Fibroblast of lung (primary cell): ENCODE measurements around the gene DCUN1D1. TPM values are rescaled to one million over a fixed set of nuclear protein-coding genes. Genes with fewer than 3 reads are reported as not detected.

ENCODE experiments used
- DNase-seq, 2 donors: peaks; one replicate each; pipeline versions ENCODE4 v3.0.0 to v3.0.0-alpha.2; 2010; ENCODE audit warnings: low read depth in 2 of 2
- H2AFZ ChIP-seq: 2 replicates; pipeline ENCODE4 v1.5.1; 2012; ENCODE audit warnings: low read length, control low read depth, inconsistent platforms
- H3K27ac ChIP-seq: 2 replicates; pipeline ENCODE4 v1.5.1; 2011; ENCODE audit warnings: low read length, control low read depth; ENCODE audit not compliant: insufficient read depth
- H3K27me3 ChIP-seq: 2 replicates; pipeline ENCODE4 v1.5.1; 2011; ENCODE audit warnings: mild to moderate bottlenecking, low read length; ENCODE audit not compliant: control insufficient read depth, insufficient read depth
- H3K36me3 ChIP-seq: 2 replicates; pipeline ENCODE4 v1.5.1; 2011; ENCODE audit warnings: low read length; ENCODE audit not compliant: control insufficient read depth, insufficient read depth
- H3K4me1 ChIP-seq: 2 replicates; pipeline ENCODE4 v1.5.1; 2011; ENCODE audit warnings: low read length; ENCODE audit not compliant: control insufficient read depth, insufficient read depth; ENCODE audit errors: extremely low read depth
- H3K4me2 ChIP-seq: 2 replicates; pipeline ENCODE4 v1.5.1; 2011; ENCODE audit warnings: low read length, control low read depth; ENCODE audit not compliant: insufficient read depth; ENCODE audit errors: extremely low read depth
- H3K4me3 ChIP-seq, 4 experiments: fragments of 200-600 bp in 1 of 4; sonication (generic) in 1 of 4; replicated peaks in 1 of 4; 2 replicates each; pipeline ENCODE4 v1.5.1; 2011 to 2016; ENCODE audit warnings: low read length in 4 of 4, low read depth in 3 of 4, mild to moderate bottlenecking in 3 of 4, control low read depth in 2 of 4, inconsistent platforms in 1 of 4, mixed read lengths in 1 of 4; ENCODE audit not compliant: insufficient read depth in 1 of 4; ENCODE audit errors: control extremely low read depth in 1 of 4
- H3K79me2 ChIP-seq: 2 replicates; pipeline ENCODE4 v1.5.1; 2012; ENCODE audit warnings: mild to moderate bottlenecking, low read length, inconsistent platforms; ENCODE audit not compliant: control insufficient read depth, insufficient read depth
- H3K9ac ChIP-seq: 2 replicates; pipeline ENCODE4 v1.5.1; 2011; ENCODE audit warnings: mild to moderate bottlenecking, low read length, control low read depth; ENCODE audit not compliant: insufficient read depth
- H3K9me3 ChIP-seq: 2 replicates; pipeline ENCODE4 v1.5.1; 2012; ENCODE audit warnings: low read depth, low read length; ENCODE audit not compliant: control insufficient read depth, insufficient read depth
- H4K20me1 ChIP-seq: 2 replicates; pipeline ENCODE4 v1.5.1; 2011; ENCODE audit warnings: low read length; ENCODE audit not compliant: control insufficient read depth, insufficient read depth; ENCODE audit errors: extremely low read depth
- CTCF ChIP-seq, 2 donors: IDR thresholded peaks in 1 of 2; conservative IDR thresholded peaks in 1 of 2; 1 replicate in 1 of 2; 2 replicates in 1 of 2; pipeline ENCODE4 v1.5.1; 2011 to 2012; ENCODE audit warnings: low read length in 2 of 2, control low read depth in 1 of 2, inconsistent platforms in 1 of 2, low read depth in 1 of 2, mild to moderate bottlenecking in 1 of 2
- EZH2 ChIP-seq: IDR thresholded peaks from 2 replicates; pipeline ENCODE4 v1.5.1; 2012; ENCODE audit warnings: low read length, control low read depth, mild to moderate bottlenecking; ENCODE audit errors: missing control alignments
- polyA plus RNA-seq, 2 donors: library from polyadenylated mRNA; depleted of rRNA in 1 of 2; stranded (reverse) in 1 of 2; unstranded in 1 of 2; fragments of >200 nt; gene quantifications; 2 replicates each; pipeline ENCODE4 v1.2.1, GENCODE V29; 2011 to 2012; ENCODE audit warnings: missing spikeins in 1 of 2
- total RNA-seq: library from RNA; depleted of rRNA; stranded (reverse); fragments of >200 nt; gene quantifications from 2 replicates; pipeline ENCODE4 v1.2.1, GENCODE V29; 2014

DCUN1D1 gene
- total and polyA plus RNA-seq, 2 donors (not counting 1 experiment from before 2014, with no cell fraction given), result 26.6 to 31.0 TPM

GRCh38 chr3:182914341-182914740, 66.0 kb downstream of the DCUN1D1 start:
- Histone ChIP-seq H3K4me3 (no peak overlapping the region), H3K9me3 (no peaks in the 10 kb centered on the region), H3K79me2 (no peaks in the 10 kb centered on the region), H3K9ac (no peak overlapping the region), H3K4me1 (no peaks in the 10 kb centered on the region), H3K27ac (no peak overlapping the region), H4K20me1 (no peaks in the 10 kb centered on the region), H2AFZ (no peak overlapping the region), H3K27me3 (no peaks in the 10 kb centered on the region), H3K36me3 (no peaks in the 10 kb centered on the region), H3K4me2 (no peak overlapping the region)
- no peak for TF ChIP-seq EZH2
- TF ChIP-seq CTCF (conservative IDR thresholded peaks at IDR 0.05 in 1 of 2, IDR thresholded peaks at IDR 0.05 in 1 of 2; ENCODE audit: low read depth in 1 of 2, low read length in 2 of 2), result no peak
- DNase-seq, result peak in 1 of 2 donors; percentile 23

GRCh38 chr3:182913889-182914288, 66.4 kb downstream of the DCUN1D1 start:
- Histone ChIP-seq H3K27me3 (no peaks in the 10 kb centered on the region), H3K4me2 (no peak overlapping the region), H3K79me2 (no peaks in the 10 kb centered on the region), H2AFZ (no peak overlapping the region), H3K4me1 (no peaks in the 10 kb centered on the region), H4K20me1 (no peaks in the 10 kb centered on the region), H3K4me3 (no peak overlapping the region), H3K9me3 (no peaks in the 10 kb centered on the region), H3K9ac (no peak overlapping the region), H3K27ac (no peak overlapping the region), H3K36me3 (no peaks in the 10 kb centered on the region)
- no peak for DNase-seq
- TF ChIP-seq CTCF (conservative IDR thresholded peaks at IDR 0.05 in 1 of 2, IDR thresholded peaks at IDR 0.05 in 1 of 2; ENCODE audit: low read depth in 1 of 2, low read length in 2 of 2), result no peak

- no peak for TF ChIP-seq CTCF (conservative IDR thresholded peaks at IDR 0.05 in 1 of 2, IDR thresholded peaks at IDR 0.05 in 1 of 2; ENCODE audit: low read depth in 1 of 2, low read length in 2 of 2)
These were observed 67.9 kb downstream of the DCUN1D1 start for GRCh38 chr3:182912474-182912873.

More at GRCh38 chr3:182912474-182912873, 67.9 kb downstream of the DCUN1D1 start:
- no peak overlapping the region for H3K4me3 ChIP-seq
- DNase-seq, result no peak
- H3K4me1 ChIP-seq, result no peaks in the 10 kb centered on the region
- no peaks in the 10 kb centered on the region for H3K9me3 ChIP-seq
- H2AFZ ChIP-seq, result no peak overlapping the region
- no peaks in the 10 kb centered on the region for H3K36me3 ChIP-seq
- H3K79me2 ChIP-seq, result no peaks in the 10 kb centered on the region
- no peak overlapping the region for H3K9ac ChIP-seq
- no peaks in the 10 kb centered on the region for H4K20me1 ChIP-seq
- no peaks in the 10 kb centered on the region for H3K27me3 ChIP-seq
- H3K27ac ChIP-seq, result no peak overlapping the region
- H3K4me2 ChIP-seq, result no peak overlapping the region
